GM13977 (cell line): Measurements from ENCODE around the gene TEF.

Experiments
- DNase-seq: peaks from one replicate; pipeline ENCODE4 v3.0.0; 2012; ENCODE audit warnings: low spot score
- in situ Hi-C: fragments of 300-500 bp; cut with MboI; formaldehyde crosslinking; loops from one replicate; pipeline ENCODE4 v1.12.0; 2022; ENCODE audit warnings: low sequenced_read_pairs, low pct_unique_long_range_greater_than_20kb, mixed read lengths, inconsistent platforms; ENCODE audit not compliant: unreplicated experiment
- TF ChIP-seq, protein P1 (sequence below): IDR thresholded peaks from 2 replicates; pipeline ENCODE4 v1.5.1; 2012; ENCODE audit warnings: mild to moderate bottlenecking, control low read depth; ENCODE audit not compliant: insufficient read depth; ENCODE audit errors: extremely low read depth, missing control alignments

Gene TEF

DNA sequence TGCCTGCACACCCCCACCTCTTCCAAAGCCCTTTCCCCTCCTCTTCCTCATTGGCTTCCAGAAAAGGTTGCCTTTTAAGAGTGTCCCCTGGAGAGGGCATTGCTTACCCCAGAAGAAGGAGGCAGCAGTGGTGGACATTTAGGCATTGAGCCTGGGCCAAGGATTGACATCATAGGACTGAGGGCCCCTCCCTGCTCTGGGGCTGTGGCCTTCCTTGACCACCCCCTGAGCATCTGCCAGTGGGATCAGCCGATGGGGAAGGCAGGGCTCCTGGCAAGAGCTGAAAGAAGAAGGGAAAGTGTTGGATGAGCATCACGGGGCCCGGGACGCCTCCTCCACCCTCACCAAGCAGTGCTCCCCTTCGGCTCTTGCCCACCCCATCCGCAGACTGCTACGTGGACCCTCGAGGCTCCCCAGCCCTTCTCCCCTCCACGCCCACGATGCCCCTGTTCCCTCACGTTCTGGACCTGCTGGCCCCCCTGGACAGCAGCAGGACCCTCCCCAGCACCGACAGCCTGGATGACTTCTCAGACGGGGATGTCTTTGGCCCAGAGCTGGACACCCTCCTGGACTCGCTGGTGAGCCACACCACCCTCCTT is 43.0 kb upstream of the TEF start:
- no peak for DNase-seq
- in situ Hi-C loops, result no loop called here
- TF ChIP-seq, protein P1, sequence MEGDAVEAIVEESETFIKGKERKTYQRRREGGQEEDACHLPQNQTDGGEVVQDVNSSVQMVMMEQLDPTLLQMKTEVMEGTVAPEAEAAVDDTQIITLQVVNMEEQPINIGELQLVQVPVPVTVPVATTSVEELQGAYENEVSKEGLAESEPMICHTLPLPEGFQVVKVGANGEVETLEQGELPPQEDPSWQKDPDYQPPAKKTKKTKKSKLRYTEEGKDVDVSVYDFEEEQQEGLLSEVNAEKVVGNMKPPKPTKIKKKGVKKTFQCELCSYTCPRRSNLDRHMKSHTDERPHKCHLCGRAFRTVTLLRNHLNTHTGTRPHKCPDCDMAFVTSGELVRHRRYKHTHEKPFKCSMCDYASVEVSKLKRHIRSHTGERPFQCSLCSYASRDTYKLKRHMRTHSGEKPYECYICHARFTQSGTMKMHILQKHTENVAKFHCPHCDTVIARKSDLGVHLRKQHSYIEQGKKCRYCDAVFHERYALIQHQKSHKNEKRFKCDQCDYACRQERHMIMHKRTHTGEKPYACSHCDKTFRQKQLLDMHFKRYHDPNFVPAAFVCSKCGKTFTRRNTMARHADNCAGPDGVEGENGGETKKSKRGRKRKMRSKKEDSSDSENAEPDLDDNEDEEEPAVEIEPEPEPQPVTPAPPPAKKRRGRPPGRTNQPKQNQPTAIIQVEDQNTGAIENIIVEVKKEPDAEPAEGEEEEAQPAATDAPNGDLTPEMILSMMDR, result no peak

DNA sequence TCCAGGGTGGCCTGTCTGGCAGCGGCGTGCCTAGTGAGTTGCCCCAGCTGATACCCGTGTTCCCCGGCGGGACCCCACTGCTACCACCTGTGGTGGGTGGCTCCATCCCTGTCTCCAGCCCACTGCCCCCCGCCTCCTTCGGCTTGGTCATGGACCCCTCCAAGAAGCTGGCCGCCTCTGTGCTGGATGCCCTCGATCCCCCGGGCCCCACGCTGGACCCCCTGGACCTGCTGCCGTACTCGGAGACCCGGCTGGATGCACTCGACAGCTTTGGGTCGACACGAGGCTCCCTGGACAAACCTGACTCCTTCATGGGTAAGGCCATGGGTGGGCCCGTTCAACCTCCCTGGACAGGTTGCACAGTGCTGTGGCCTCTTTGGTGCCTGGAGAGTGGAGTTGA is 41.9 kb upstream of the TEF start:
- in situ Hi-C loops, result no loop called here
- TF ChIP-seq, protein P1, result no peak
- no peak for DNase-seq

DNA sequence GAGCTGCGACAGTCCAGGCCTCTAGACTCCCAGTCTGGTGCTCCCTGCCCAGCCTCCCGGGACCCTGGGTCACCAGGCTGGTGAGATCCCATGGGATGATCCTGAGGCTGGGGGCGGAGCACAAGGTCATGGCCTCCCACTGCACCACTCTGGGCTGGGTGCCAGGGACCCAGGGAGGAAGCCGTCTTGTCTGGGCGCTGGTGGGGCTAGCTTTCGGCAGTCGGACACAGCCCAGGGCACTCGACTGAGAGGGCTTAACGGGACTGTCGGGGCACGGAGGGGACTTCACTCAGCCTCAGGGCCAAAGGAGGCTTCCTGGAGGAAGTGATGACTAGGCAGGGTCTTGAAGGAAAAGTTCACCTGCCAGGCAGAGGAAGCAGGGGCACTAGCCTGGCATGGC is 41.4 kb upstream of the TEF start:
- DNase-seq, result no peak
- in situ Hi-C loops, result no loop called here
- TF ChIP-seq, protein P1, result no peak

DNA sequence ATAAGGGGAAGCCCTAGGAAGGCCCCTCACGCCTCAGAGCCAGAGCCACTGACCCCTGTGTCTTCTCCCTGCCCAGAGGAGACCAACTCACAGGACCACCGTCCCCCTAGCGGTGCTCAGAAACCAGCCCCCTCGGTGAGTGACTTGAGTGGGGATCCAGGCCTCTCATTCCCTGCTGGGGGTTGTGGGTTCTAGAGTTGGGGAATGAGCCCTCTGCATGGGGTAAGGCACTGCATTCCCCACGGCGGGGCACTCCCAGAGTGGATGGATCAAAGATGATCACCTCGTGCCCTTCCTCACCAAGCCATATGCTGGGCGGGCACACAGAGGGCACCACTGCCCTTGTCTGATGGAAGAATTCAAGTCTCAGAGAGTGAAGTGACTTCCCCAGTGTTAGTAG is 40.7 kb upstream of the TEF start:
- in situ Hi-C loops, result no loop called here
- no peak for DNase-seq
- TF ChIP-seq, protein P1, result no peak

DNA sequence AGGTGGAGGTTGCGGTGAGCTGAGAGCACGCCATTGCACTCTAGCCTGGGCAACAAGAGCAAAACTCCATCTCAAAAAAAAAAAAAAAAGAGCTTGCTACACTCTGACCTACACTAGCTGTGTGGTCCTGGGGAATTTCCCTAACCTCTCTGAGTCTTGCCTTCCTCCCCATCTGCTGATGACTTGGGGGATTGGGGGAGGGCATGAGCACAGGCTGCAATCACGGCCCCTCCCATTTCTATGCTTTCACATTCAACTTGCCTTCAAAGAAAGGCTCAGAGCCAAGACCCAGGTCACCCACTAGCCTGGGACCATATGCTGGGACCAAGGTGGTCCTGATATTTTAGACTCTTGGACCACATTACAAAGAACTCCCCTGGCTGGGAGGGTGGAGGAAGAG is 39.8 kb upstream of the TEF start:
- DNase-seq, result peak; percentile 88
- in situ Hi-C loops, result no loop called here
- TF ChIP-seq, protein P1, result no peak

DNA sequence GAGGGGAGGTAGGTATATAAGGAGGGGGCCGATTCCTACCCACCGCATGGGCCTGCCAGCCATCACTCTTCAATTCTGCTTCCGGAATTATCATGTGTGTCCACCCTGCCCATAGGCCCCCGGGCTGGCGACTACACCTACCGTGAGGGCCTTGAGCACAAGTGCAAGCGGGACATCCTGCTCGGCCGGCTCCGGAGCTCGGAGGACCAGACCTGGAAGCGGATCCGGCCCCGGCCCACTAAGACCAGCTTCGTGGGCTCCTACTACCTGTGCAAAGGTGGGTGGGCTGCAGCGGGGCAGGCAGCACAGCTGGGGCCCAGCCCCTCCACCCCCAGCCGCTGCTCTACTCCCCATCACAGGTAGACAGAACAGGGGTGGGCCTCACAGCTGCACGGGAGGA is 38.4 kb upstream of the TEF start:
- in situ Hi-C loops, result no loop called here
- TF ChIP-seq, protein P1, result no peak

DNA sequence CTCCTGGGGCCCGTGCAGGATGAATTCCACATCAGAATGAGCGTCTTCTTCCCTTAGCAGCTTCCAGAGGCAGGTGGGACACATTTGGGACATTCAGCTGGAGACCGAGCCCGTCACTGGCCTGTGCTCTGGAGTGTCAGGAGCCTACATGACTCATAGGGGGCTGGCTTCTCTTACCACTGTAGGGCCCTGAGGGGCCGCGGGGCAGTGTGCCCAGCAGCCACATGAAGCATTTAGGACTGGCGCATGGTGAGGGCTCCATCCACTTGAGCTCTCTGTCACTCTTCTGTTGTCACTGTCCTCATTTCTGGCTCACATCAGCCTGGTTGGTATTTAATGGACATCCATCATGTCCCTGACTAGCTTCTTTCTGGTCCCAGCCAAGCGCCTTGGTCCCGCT is 38.0 kb upstream of the TEF start:
- in situ Hi-C loops, result no loop called here
- TF ChIP-seq, protein P1, result no peak
- DNase-seq, result no peak

More for the DNA sequence above, 38.4 kb upstream of the TEF start:
- no peak for DNase-seq
